Smooth muscle cell (in vitro differentiated cells): Measurements from ENCODE around the gene ARL11. TPM values are rescaled to one million over a fixed set of nuclear protein-coding genes. Genes with fewer than 3 reads are reported as not detected.

Experiments
- DNase-seq: peaks from one replicate; lab custom pipeline; 2025; ENCODE audit not compliant: unreplicated experiment; lab: John Stamatoyannopoulos, UW
- H2AFZ ChIP-seq: fragments of 200-600 bp; sonication (generic); 2 replicates; pipeline ENCODE4 v1.6.0; 2016; ENCODE audit warnings: antibody characterized with exemption, low read depth, mild to moderate bottlenecking
- H3F3A ChIP-seq: fragments of 200-600 bp; sonication (generic); 2 replicates; pipeline ENCODE4 v1.6.0; 2017; ENCODE audit warnings: antibody characterized with exemption, low read depth
- H3K27ac ChIP-seq: fragments of 200-600 bp; sonication (generic); 2 replicates; pipeline ENCODE4 v1.5.1; 2016; ENCODE audit warnings: low read depth, mild to moderate bottlenecking
- H3K27me3 ChIP-seq: fragments of 200-600 bp; sonication (generic); 2 replicates; pipeline ENCODE4 v1.6.1; 2016; ENCODE audit warnings: low read depth, mild to moderate bottlenecking
- H3K36me3 ChIP-seq: fragments of 200-600 bp; sonication (generic); 2 replicates; pipeline ENCODE4 v1.5.1; 2016; ENCODE audit warnings: low read depth
- H3K4me1 ChIP-seq: fragments of 200-600 bp; sonication (generic); 2 replicates; pipeline ENCODE4 v1.5.1; 2016; ENCODE audit warnings: low read depth
- H3K4me2 ChIP-seq: fragments of 200-600 bp; sonication (generic); 2 replicates; pipeline ENCODE4 v1.6.0; 2016; ENCODE audit warnings: mild to moderate bottlenecking
- H3K4me3 ChIP-seq: fragments of 200-600 bp; sonication (generic); 2 replicates; pipeline ENCODE4 v1.5.1; 2016; ENCODE audit warnings: mild to moderate bottlenecking
- H3K79me2 ChIP-seq: fragments of 200-600 bp; sonication (generic); 2 replicates; pipeline ENCODE4 v1.6.0; 2016; ENCODE audit warnings: low read depth, mild to moderate bottlenecking
- H3K9ac ChIP-seq: fragments of 200-600 bp; sonication (generic); 2 replicates; pipeline ENCODE4 v1.6.0; 2016; ENCODE audit warnings: low read depth
- H3K9me3 ChIP-seq: fragments of 200-600 bp; sonication (generic); replicated peaks from 2 replicates; pipeline ENCODE4 v1.5.1; 2016; ENCODE audit warnings: low read depth
- H4K20me1 ChIP-seq: fragments of 200-600 bp; sonication (generic); 2 replicates; pipeline ENCODE4 v1.6.0; 2016; ENCODE audit warnings: low read depth
- CTCF ChIP-seq: fragments of 200-600 bp; sonication (generic); IDR thresholded peaks from 2 replicates; pipeline ENCODE4 v1.5.1; 2017; ENCODE audit warnings: borderline replicate concordance, mild to moderate bottlenecking, antibody characterized with exemption; ENCODE audit not compliant: insufficient read depth, poor library complexity, severe bottlenecking
- WGBS: methylation state at CpG from one replicate; pipeline ENCODE4 v1.1.7; 2016; ENCODE audit warnings: low lambda C conversion rate; 5-methylcytosine and 5-hydroxymethylcytosine counted together
- polyA plus RNA-seq: library from polyadenylated mRNA; unstranded; fragments of >200 nt; fragmentation: Nextera tagmentation; extraction: Ambion mirVana; gene quantifications from 2 replicates; pipeline ENCODE4 v1.2.1, GENCODE V29; 2016
- total RNA-seq: library from RNA; depleted of rRNA; stranded (reverse); fragments of >200 nt; gene quantifications from 2 replicates; pipeline ENCODE4 v1.2.3, GENCODE V29; 2014

ARL11 gene
- total and polyA plus RNA-seq, 2 experiments from 2014 or later = not detected

- WGBS = 46% methylated on average over 15 of the region's 15 CpGs
- Histone ChIP-seq H3K9ac (no peak overlapping the region), H3K4me3 (peak overlapping the region; percentile 45), H3K27ac (no peak overlapping the region), H3K27me3 (no peaks in the 10 kb centered on the region), H3K79me2 (no peaks in the 10 kb centered on the region), H3F3A (no peaks in the 10 kb centered on the region), H3K4me1 (peaks cover 10% of the 10 kb centered on the region), H2AFZ (peak overlapping the region; percentile 95), H3K36me3 (no peaks in the 10 kb centered on the region), H4K20me1 (no peaks in the 10 kb centered on the region), H3K9me3 (no peaks in the 10 kb centered on the region), H3K4me2 (peak overlapping the region; percentile 83)
- DNase-seq = peak; percentile 18
- TF ChIP-seq CTCF = peak; percentile 77
Measured at GRCh38 chr13:49606747-49607648, 21.3 kb upstream of the ARL11 start.

GRCh38 chr13:49607761-49608160 is 20.5 kb upstream of the ARL11 start:
- H3K9ac ChIP-seq = no peak overlapping the region
- H2AFZ ChIP-seq = no peak overlapping the region
- no peak for DNase-seq
- no peaks in the 10 kb centered on the region for H3K36me3 ChIP-seq
- H3K4me3 ChIP-seq = no peak overlapping the region
- H3K27me3 ChIP-seq = no peaks in the 10 kb centered on the region
- no peaks in the 10 kb centered on the region for H4K20me1 ChIP-seq
- no peak overlapping the region for H3K27ac ChIP-seq
- H3F3A ChIP-seq = no peaks in the 10 kb centered on the region
- no peak overlapping the region for H3K4me2 ChIP-seq
- H3K4me1 ChIP-seq = peaks cover 10% of the 10 kb centered on the region
- no peaks in the 10 kb centered on the region for H3K79me2 ChIP-seq
- no peak for TF ChIP-seq CTCF
- H3K9me3 ChIP-seq = no peaks in the 10 kb centered on the region
- WGBS = 74% methylated on average over 5 of the region's 5 CpGs

GRCh38 chr13:49608651-49609331 is 19.5 kb upstream of the ARL11 start:
- no peaks in the 10 kb centered on the region for H3K36me3 ChIP-seq
- WGBS = 83% methylated on average over 1 of the region's 1 CpG
- H3F3A ChIP-seq = no peaks in the 10 kb centered on the region
- H3K9ac ChIP-seq = no peak overlapping the region
- H3K4me3 ChIP-seq = no peak overlapping the region
- peaks cover 10% of the 10 kb centered on the region for H3K4me1 ChIP-seq
- no peak for TF ChIP-seq CTCF
- no peak for DNase-seq
- no peaks in the 10 kb centered on the region for H4K20me1 ChIP-seq
- no peak overlapping the region for H3K4me2 ChIP-seq
- no peak overlapping the region for H3K27ac ChIP-seq
- no peaks in the 10 kb centered on the region for H3K79me2 ChIP-seq
- no peaks in the 10 kb centered on the region for H3K27me3 ChIP-seq
- no peak overlapping the region for H2AFZ ChIP-seq
- no peaks in the 10 kb centered on the region for H3K9me3 ChIP-seq
